8988T (cell line): Measurements from ENCODE around the gene RPL19.
"Not testable (repeated sequence)": the region's sequence is repeated elsewhere in the genome, so short reads cannot be mapped to it uniquely, and the experiment has no call there.

Source experiments
- DNase-seq: peaks from one replicate; pipeline ENCODE4 v3.0.0; 2011

Gene RPL19

DNA sequence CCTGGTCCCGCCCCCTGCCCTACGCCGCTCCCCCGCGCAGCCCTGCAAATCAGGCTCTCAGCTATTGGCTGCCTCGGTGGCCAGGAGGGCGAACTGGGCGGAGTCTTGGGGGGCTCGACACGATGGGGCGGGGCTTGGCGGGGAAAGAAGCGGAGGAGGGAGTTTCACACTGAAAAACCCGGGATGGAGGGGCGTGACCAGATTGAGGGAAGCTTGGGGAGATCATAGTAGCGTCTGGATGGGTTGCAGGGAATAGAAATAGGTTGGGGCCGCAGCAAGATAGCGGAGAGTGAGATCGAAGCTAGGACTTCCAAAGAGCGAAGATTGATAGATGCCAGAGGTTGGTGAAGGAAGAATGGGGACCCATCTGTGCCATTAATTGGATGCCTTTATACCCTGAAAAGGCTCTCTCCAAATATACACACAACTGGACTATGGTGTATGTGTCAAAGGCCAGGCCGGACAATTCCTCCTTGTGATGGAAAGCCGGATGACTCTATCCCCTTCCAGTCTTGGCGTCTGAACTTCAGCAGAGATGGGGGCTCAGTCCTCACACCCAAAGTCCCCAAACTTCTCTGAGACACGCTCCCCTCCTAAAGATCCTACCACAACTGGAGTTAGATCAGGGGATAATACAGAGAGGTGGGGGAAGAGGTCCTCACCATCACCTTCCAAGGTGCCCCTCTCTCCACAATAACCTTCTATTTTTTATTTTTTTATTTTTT is 26.0 kb downstream of the RPL19 start:
- no peak for DNase-seq

DNA sequence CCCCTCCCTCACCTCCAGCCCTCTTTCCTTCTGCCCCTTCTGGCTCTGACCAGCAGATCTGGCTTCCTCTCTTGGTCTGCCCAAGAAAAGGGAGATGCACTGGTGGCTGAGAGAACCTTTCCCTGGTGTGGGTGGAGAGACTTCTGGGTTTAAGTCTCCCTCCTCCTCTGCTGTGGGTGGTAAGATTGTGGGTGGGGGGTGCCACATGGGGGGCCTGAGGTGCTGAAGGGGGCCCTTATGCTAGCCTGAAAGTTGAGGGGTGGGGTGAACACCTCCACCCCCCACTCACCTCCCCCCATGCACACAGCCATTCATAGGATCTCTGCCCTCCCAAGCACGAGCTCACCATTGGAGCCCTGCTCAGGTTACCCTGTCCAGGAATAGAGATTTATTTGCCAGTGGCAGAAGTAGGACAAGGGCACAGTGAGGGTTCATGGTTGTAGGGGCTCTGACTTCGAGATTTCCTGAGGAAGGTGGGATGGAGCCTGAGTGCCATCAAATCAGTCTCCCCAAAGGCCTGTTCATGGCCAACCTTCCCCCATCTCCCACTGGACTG is 27.4 kb downstream of the RPL19 start:
- DNase-seq, result no peak

DNA sequence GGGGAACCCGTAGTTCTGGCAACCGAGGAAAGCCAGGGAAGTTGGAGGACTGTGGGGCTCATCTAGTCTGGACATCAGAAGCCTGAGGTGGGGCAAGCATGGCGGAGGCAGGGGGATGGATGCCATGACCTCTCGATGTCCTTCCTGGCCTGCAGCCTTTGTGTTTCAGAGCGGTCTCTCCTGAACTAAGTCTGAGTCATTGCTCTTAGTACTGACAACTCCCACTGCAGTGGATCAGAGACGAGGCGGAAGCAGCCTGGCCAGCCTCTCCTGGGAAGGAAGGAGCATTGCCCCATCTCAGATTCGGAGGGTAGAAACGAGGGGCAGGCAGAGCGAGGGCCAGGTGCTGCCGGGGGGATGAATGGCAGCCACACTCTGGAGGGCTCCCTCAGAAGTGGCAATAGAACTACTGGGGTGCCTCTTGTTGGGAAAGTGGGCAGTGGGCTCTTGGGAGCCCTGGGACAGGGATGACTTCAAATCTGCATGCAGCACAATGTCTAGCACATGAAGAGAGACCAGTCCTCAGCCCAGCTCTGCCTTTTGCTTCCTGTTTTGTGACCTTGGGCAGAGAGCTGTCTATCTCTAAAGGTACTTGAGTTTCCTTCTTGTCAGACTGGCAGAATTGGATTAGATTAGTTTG is 29.3 kb downstream of the RPL19 start:
- DNase-seq, result no peak

DNA sequence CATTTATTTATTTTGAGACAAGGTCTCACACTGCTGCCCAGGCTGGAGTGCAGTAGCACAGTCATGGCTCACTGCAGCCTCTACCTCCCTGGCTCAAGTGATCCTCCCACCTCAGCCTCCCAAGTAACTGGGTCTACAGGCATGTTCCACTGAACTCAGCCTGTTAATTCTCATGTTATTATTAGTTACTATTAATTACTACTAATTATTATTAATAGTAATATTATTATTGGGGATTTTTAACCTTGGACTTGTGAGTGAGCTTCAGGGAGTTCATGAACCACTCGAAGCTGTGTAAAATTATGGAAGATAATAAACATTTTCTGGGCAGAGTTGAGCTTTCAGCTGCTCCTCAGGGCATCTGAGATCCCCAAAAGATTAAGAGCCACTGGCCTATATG is 30.3 kb downstream of the RPL19 start:
- no peak for DNase-seq

DNA sequence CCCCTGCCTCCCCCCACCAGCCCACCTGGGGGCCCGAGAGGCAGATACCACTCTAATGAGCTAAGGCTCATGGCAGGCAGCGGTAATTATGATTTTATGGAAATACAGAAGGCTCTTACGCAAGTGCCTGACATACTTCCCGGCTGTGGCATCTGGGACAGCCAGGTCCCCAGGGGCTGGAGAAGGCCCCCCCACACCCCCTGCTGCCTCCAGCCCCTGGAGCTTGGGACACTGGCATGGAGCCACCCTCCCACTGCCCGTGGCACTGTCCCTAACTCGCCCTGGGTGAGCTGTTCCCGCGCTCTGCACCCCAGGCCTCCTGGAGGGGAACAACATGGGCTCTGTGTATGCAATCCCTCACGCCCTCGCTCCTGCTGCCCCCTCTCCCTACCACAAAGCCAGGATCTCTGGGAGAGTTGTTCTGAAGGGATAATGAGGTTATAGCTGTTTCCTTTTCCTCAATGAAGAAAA is 31.0 kb downstream of the RPL19 start:
- DNase-seq, result no peak

DNA sequence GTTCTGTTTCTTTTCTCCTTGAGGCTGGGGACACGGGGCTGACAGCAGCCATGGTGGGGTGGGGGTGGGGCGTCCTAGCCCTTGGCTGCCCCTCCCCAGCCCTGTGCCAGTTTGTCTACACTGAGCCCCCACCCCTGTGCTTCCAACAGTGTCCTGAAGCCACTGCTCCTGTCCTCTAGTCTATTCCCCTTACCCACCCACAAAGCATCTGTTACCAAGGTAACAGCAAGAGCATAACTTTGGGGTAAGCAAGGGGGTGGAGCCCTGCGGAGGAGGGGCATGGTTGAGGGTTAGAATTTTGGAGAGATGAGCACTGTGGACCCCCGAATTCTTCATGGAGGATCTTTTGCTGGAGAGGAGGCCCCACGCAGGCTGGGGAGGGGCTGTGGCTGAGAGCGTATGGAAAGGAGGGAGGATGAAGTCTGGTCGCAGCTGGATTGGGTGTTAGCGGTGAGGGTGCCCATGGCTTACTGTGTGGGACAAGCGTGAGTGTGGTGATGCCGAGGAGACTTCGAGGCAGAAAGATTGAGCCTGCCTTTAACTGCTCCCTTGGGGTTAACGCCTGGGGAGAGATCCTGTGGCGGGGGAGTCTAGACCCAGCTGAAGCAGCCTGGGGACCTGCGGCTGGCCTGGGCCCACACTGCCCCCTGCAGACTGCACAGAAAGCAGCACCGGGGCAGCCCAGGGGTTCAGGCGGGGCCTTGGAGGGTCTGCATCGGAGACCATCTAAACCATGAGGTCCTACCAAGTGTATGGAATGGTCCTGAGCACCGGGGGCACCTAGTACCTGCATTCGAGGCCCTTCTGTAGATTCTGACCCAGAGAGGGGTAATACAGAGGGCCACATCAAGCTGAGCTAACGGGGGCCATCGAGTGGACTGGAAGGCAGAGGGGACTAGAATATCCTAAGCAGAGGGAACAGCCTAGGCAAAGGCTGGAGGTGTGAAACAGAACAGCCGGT is 31.8 kb downstream of the RPL19 start:
- DNase-seq, result peak; percentile 78

DNA sequence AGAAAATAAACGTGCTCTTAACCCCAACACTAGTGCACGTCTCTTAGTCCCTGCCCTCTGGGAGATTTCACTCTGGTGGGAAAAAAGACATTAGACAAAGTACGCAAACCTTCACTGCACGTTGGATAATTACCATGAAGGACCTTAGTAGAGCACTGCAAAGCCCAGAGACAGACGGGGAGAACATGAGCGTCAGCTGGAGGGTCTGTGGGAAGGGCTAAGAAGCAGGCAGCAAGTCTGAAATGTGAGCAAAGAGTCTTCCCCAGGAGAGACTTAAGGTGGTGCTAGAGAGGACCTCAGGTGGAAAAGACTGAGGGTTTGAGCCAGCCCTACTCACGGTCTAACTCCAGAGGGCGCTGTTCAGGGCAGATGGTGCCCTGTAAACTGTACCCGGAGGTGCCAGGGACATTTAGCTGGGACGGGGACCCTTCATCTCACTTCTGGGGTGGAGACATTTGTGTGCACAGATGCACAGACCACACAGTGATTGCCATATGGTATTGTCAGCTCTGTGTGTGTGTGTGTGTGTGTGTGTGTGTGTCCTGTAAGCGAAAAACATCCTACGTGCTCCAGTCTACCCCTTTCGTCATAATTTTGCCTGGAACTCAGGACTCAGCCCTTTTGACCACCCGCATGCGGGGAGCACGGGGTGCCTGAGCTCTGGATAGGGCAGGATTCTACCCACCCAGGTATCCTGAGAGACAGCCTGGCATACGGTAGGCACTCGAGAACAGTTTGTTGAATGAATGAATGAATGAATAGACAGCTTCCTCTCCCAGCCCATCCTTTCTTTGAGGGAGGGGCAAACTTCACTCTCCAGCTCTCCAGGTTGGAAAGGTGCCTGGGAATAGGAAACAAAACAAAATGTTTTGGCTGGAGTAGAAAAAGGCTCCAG is 35.7 kb downstream of the RPL19 start:
- DNase-seq, result peak; percentile 78

DNA sequence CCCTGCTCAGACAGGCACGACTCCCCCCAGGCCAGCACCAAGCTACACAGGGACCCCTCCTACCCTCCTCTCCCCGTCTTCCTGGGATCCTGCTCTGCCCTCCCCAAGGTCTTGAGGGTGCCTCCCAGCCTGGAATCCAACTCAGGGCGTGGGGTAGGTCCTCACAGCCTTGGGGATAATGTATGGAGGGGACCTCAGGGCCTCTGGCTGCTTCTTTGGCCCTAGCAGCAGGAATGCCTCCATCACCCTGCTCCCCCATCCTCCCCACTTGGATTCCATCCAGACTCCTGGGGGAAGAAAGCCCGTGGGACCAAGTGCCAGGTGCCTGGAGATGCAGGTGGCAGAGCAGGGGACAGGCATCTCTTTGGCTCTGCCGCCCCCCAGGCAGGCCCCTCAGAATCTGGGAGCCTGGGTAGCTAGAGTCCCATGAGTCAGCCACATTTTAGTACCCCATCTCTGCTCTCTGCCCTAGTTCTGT is 36.4 kb downstream of the RPL19 start:
- no peak for DNase-seq

DNA sequence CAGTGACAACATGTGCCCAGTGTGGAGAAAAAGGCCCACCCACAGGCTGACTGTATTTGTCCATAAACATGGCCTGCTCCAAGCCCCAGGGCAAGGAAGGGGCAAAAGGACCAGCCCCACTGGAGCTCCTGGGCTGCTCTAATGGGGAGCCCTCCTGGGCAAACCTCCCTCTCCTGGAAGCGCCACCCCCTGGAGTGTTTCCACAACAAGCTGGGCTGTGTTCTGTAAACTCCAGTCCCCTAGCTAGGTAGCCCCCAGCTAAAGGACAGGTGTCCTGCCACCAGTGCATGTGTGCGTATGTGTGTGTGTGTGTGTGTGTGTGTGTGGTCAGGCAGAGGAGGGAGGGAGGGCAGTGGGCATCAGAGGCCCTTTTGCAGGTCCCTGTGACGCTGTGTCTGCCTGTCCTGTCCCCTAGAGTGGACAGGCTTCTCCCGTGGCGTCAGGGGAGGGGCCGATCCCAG is 36.9 kb downstream of the RPL19 start:
- no peak for DNase-seq

DNA sequence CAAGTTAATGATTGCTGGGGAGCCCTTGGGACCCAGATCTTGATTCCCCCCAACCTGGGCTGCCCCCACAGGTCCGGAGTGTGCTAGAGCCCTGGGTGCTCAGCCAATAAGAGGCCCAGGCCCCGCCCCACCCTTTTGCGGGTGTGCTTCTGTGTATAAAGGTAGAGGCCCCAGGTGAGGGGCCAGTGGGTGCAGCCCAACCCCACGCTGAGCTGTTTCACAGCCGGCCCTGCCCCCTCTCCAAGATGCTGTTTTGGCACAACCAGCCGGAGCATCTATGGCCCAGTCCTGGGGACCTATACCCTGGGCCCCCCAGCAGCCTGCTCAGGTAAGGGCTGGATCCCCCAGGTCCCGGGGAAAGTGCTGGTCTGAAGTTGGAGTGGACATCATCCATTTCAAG is 37.5 kb downstream of the RPL19 start:
- no peak for DNase-seq

DNA sequence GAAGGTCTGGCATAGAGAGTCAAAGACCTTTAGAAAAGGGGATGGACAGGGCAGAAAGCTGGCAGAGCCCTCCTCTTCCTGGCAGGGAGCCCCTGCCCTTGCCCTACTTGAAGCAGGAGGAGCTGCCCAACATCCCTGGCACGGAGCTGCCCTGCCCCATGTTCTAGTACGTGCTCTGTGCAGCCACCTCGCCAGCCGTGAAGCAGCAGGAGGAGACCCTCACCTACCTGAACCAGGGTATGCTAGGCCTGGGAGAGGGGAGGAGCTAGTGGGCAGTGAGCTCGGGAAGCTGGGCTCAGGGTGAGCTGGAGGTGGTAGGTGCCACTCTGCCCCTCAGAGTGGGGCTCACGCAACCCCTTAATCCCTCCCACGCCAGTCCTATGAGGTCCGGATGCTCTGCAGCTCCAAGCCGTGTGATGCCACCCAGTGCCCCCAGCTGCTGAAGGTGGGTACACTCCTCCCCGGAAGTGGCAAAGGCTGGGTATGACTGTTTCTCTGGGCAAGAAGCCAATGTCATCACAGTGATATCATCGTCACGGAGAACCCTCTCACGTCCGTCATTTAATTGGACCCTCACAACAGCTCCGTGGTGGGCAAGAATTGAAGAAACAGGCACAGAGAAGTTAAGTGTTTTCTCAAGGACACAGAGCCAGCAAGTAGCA is 38.4 kb downstream of the RPL19 start:
- no peak for DNase-seq

DNA sequence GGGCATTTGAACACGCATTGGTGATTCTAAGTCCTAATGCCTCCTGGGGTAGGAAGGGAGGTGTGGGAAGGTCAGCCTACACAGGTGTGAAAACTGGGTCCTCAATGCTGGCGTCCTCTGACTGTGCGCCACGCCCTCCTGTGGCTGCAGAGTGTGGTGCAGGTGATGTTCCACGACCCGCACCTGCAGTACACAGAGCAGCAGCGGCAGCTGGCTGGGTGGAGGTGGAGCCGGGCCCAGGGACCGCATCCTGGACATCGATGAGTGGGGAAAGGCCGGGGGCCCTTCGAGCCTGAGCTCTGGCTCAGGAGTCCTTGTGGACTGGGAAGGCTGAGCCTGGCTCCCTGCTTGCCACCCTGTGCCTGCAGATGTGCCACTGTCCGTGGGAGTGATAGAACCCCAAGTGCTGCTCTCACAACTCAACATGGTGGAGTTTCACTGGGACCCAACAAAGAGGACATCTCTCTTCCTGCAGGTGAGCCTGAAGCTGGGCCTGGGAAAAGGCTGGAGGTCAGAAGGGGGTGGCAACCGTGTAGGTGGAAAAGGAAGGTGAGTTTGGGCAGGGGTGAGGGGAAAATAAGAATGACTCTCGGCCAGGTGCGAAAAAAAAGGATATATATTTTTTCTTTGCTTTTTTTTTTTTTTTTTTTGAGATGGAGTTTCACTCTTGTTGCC is 39.7 kb downstream of the RPL19 start:
- no peak for DNase-seq

DNA sequence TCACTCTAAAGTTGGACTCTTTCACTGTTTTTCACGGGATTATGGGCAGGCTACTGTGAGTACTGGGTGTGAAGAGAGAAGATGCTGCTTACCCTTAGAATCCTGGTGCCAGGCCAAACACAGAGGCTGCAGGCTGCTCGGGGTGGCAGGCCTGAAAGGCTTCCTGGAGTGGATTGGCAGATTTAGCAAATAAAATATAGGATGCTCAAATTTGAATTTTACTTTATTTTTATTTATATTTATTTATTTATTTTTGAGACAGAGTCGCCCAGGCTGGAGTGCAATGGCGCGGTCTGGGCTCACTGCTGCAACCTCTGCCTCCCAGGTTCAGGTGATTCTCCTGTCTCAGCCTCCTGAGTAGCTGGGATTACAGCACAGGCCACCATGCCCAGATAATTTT is 40.5 kb downstream of the RPL19 start:
- no peak for DNase-seq

DNA sequence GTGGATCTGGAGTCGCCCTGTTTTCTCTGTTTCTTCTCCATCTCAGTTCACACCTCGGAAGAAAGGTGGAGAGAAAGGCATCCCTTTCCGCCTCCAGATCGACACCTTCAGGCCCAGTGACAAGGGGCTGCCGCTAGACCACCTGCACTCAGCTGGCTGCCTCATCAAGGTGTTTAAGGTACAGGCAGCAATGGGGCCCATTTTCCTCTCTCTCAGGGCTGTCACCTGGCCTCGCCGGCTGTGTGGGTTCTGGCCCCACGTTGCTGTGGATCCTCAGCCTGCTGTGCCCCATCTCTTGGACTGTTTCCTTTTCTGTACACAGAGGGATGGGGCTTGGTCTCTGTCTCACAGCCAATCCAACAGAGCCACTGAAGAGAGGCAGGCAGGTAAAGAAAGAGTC is 43.1 kb downstream of the RPL19 start:
- no peak for DNase-seq

DNA sequence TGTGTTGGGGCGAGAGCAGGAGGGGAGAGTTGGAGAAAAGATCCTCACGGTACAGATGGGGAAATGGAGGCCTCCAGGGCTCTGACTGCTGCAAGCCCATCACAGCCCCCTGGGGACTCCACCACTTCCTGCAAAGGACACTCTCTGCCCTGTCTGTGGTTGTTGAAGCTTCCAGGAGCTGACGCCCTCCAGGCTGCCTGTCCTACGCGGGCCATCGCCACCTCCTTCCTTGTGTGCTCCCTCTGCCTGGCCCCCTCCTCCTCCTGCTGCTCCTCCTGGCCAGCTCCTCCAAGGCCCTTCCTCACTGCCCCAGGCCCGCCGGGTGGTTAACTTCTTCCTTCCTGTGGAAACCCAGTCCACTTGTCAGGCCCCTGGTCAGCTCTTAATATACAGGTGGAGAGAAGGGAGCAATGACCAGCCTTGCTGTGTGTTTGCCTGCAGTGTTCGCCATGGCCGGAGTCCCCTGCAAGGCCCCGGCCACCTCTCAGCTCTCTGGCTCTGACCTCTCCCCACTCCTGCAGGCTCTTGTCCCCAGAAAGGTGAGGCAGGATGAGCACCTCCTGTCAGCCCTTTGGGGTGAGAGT is 44.0 kb downstream of the RPL19 start:
- no peak for DNase-seq

DNA sequence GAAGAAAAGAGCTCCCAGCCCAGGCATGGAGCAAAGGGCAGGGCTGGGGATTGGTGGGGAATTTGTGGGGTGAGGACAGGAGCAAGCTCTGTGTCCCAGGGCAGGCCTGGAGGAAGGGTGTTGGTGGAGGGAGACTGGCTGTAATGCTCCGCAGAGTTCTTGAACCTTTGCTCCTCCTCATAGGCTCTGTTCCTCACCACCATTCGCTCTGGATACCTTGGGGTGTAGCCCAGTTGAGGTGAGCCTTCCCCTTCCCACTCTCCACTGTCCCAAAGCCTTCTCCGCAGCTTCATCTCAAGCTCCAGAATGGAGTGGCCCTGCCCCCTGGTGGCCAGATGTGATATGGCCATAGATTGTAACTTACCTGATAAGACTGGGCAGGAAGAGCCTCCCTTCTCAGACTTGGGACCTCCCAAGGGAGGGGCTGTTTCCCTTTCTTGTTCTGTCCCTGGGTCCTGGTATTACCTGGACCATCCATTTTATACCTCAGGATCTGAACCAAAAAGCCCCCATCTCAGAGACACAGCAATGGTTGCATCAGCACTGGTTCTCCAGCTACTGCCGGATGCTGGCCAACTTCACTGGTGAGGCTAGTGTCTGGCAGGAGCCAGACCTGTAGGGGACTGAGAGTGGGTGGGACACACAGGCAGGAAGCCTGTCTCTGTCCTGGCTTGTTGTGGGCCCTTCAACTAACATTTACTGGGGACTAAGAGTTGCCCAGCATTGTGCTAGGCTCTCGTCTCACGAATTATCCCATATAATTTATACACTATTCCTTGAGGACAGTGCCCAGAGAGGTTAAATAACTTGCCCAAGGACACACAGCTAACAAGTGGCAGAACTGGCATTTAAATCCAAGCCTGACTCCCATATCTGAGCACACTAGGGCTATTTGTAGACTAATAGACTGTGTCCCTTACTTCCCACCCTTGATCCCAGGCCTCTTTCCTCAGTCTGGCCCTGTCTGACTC is 44.8 kb downstream of the RPL19 start:
- no peak for DNase-seq

DNA sequence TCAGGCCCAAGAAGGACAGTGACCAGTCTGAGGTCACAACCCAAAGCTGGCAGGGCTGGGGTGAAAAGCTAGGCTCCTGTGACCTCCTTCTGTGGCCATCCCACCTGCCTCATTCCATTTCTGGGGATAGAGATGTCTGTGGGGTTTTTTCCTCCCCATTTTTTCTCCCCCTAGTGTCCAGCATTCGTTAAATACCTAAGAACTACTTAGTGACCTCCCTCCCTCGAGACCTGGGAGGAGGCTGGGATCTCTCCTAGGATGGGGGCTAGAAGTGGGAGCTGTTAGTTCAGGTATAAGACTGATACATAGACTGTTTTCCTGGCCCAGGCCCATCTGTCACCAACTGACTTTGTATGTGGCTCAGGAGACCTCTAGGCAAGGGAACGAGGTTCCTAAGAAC is 46.2 kb downstream of the RPL19 start:
- DNase-seq, result no peak

DNA sequence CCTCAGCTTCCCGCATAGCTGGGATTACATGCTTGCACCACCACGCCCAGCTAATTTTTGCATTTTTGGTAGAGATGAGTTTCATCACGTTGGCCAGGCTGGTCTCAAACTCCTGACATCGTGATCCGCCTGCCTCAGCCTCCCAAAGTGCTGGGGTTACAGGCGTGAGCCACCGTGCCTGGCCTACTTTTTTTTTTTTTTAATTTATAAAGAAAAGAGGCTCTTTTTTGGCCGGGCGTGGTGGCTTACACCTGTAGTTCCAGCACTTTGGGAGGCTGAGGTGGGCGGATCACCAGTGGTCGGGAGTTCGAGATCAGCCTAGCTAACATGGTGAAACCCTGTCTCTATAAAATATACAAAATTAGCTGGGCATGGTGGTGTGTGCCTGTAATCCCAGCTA is 50.0 kb downstream of the RPL19 start:
- not testable (repeated sequence) for DNase-seq

DNA sequence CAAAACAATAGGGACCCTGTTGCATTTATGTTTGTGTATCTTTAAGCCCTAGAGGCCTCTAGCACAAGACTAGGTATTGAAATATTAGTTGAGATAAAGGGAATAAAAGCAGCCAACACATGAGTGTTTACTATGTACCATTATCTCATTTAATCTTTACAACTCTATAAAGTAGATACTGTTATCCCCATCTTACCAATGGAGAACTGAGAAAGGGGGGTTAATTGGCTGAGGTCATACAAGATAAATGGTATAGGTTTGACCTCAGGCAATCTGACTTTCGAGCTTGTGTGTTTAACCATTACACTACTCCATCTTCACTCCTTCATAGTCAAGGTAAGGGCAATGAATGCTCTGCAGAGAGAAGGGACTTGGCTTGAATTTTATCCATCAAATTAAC is 51.9 kb downstream of the RPL19 start:
- no peak for DNase-seq
